ENCODE results near the gene SRPRA.
"Not testable (repeated sequence)": the region's sequence is repeated elsewhere in the genome, so short reads cannot be mapped to it uniquely, and the experiment has no call there.

SRPRA gene

DNA sequence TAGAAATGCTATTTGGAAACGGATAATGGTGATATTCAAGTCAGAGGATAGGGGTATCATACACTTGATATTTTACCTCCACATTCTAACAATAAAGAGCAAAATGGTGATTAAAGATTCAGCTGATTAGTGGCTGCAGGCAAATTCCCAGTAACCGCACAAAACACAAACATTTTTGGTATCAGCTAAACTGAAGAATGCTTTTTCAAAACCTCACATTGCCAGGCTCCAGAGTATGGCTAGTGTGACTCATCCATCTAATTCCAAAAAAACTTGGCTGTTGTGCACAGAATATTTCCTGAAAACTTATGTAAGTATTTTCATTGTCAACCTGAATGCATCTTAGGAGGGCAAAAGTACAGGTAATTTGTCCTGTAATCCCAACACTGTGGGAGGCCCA lies 10.9 kb downstream of the SRPRA start:
- DNase-seq (ENCODE audit: low read depth, low spot score) = no peak
- TF ChIP-seq POLR2AphosphoS5 (IDR thresholded peaks at IDR 0.05; ENCODE audit: borderline replicate concordance, low read depth, low read length) (no peak), FOXP2 (optimal IDR thresholded peaks at IDR 0.05; ENCODE audit: control extremely low read depth, extremely low read length, insufficient read depth) (no peak), EZH2 (IDR thresholded peaks at IDR 0.05) (no peak)
- no peaks in the 10 kb centered on the region for H3K9me3 ChIP-seq (ENCODE audit: low read depth, low read length)
- peaks cover 47% of the 10 kb centered on the region for H3K36me3 ChIP-seq (ENCODE audit: insufficient read depth, low read length)
- no peak overlapping the region for H3K27ac ChIP-seq
- H3K4me3 ChIP-seq = no peak overlapping the region
- H3K9ac ChIP-seq (ENCODE audit: insufficient read length) = no peak overlapping the region

DNA sequence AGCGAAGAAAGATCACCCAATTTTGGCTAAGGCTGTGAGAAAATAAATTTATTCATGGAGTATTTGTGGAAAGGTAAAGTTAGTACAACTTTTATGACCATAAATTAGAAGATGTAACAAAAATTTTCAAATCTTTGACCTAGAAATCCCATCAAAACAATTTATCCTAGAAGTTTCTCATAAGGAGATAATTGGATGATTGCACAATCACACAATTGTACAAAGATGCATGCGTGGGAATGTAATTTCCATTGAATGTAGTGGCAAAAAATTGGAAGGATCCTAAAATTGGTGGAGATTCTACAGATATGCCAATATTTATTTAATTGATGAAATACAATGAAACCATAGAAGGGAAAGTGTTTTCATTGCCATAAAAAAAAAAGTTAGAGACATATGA lies 11.6 kb downstream of the SRPRA start:
- TF ChIP-seq EZH2 (IDR thresholded peaks at IDR 0.05) = no peak
- no peak for TF ChIP-seq FOXP2 (optimal IDR thresholded peaks at IDR 0.05; ENCODE audit: control extremely low read depth, extremely low read length, insufficient read depth)
- TF ChIP-seq POLR2AphosphoS5 (IDR thresholded peaks at IDR 0.05; ENCODE audit: borderline replicate concordance, low read depth, low read length) = no peak
- Histone ChIP-seq H3K36me3 (ENCODE audit: insufficient read depth, low read length) (peaks cover 42% of the 10 kb centered on the region), H3K9ac (ENCODE audit: insufficient read length) (no peak overlapping the region), H3K9me3 (ENCODE audit: low read depth, low read length) (no peaks in the 10 kb centered on the region), H3K4me3 (no peak overlapping the region), H3K27ac (no peak overlapping the region)
- DNase-seq (ENCODE audit: low read depth, low spot score) = no peak

DNA sequence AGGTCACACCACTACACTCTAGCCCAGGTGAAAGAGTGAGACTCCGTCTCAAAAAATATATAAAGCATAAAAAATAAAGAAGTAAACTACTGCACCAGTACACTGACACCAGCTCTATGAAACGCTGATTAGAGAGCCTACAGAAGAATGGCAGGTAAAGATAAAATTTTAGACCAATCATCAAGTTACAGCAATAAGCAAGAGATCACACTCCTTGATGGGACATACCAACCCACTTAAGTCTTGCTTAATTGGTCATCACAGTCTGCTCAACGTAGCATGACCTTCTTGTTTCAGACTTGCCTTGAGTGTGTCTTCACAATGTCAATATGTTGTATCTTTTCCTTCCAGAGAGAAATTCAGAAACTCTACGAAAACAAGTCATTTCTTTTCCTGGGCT lies 12.5 kb downstream of the SRPRA start:
- no peak overlapping the region for H3K9ac ChIP-seq (ENCODE audit: insufficient read length)
- TF ChIP-seq POLR2AphosphoS5 (IDR thresholded peaks at IDR 0.05; ENCODE audit: borderline replicate concordance, low read depth, low read length) (no peak), FOXP2 (optimal IDR thresholded peaks at IDR 0.05; ENCODE audit: control extremely low read depth, extremely low read length, insufficient read depth) (no peak), EZH2 (IDR thresholded peaks at IDR 0.05) (no peak)
- H3K27ac ChIP-seq = no peak overlapping the region
- no peak overlapping the region for H3K4me3 ChIP-seq
- no peaks in the 10 kb centered on the region for H3K9me3 ChIP-seq (ENCODE audit: low read depth, low read length)
- DNase-seq (ENCODE audit: low read depth, low spot score) = no peak
- peaks cover 34% of the 10 kb centered on the region for H3K36me3 ChIP-seq (ENCODE audit: insufficient read depth, low read length)

DNA sequence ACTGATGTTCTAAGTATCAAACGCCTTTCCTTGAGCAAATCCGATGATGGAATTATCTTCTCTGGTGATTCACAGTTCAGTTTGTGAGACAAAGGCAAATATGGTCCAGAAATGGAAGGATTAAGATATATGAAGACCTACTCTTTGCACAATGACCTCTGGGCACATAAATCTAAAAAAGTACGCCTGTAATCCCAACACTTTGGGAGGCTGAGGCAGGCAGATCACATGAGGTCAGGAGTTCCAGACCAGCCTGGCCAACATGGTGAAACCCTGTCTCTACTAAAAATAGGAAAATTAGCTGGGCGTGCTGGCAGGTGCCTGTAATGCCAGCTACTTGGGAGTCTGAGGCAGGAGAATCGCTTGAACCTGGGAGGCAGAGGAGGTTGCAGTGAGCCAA lies 13.2 kb downstream of the SRPRA start:
- H3K4me3 ChIP-seq = not testable (repeated sequence)
- peaks cover 33% of the 10 kb centered on the region for H3K36me3 ChIP-seq (ENCODE audit: insufficient read depth, low read length)

DNA sequence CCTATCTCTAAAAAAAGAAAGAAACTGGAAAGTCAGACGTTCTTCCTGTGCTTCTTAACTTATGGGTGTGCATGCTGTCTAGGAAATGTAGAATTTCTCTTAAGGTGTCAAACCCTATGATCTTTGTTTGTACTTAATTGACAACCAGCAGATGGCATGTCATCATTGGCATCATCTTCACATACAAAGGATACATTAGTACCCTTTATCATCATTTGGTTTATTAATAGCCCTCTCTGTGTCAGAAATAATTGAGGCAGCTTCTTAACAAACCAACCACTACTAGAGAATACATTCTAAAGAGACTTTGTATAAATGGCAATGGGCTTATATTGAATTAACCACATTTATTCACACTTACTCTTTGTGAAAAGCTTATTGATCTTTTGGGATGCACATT lies 13.9 kb downstream of the SRPRA start:
- peaks cover 33% of the 10 kb centered on the region for H3K36me3 ChIP-seq (ENCODE audit: insufficient read depth, low read length)

More for the DNA sequence above, 13.2 kb downstream of the SRPRA start:
- not testable (repeated sequence) for H3K27ac ChIP-seq; DNase-seq (ENCODE audit: low read depth, low spot score); H3K9ac ChIP-seq (ENCODE audit: insufficient read length); H3K9me3 ChIP-seq (ENCODE audit: low read depth, low read length)

DNA sequence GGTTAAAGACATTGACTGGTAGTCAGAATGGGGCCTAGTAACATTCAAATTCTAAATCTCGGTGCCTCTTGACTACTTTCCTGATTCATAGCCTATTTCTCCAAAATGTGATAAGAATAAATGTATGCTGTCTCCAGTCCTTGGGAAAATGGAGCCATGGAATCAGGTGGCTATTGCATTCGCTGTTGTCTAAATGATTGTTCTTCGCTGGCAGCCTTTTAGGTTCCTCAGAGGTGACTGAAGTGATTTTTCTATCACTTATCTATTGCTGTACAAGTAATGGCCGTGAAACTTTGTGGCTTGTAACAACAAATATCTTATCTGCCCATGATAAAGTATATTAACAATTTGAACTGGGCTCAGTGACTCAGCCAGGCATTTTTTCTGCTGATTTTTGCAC lies 15.4 kb downstream of the SRPRA start:
- no peak overlapping the region for H3K27ac ChIP-seq
- H3K9me3 ChIP-seq (ENCODE audit: low read depth, low read length) = no peaks in the 10 kb centered on the region
- TF ChIP-seq FOXP2 (optimal IDR thresholded peaks at IDR 0.05; ENCODE audit: control extremely low read depth, extremely low read length, insufficient read depth) = no peak
- no peak for TF ChIP-seq EZH2 (IDR thresholded peaks at IDR 0.05)
- TF ChIP-seq POLR2AphosphoS5 (IDR thresholded peaks at IDR 0.05; ENCODE audit: borderline replicate concordance, low read depth, low read length) = no peak
- H3K9ac ChIP-seq (ENCODE audit: insufficient read length) = no peak overlapping the region
- no peak for DNase-seq (ENCODE audit: low read depth, low spot score)
- H3K4me3 ChIP-seq = no peak overlapping the region
- peaks cover 33% of the 10 kb centered on the region for H3K36me3 ChIP-seq (ENCODE audit: insufficient read depth, low read length)

More for the DNA sequence above, 13.9 kb downstream of the SRPRA start:
- Histone ChIP-seq H3K4me3 (no peak overlapping the region), H3K9ac (ENCODE audit: insufficient read length) (no peak overlapping the region), H3K27ac (no peak overlapping the region), H3K9me3 (ENCODE audit: low read depth, low read length) (no peaks in the 10 kb centered on the region)
- TF ChIP-seq FOXP2 (optimal IDR thresholded peaks at IDR 0.05; ENCODE audit: control extremely low read depth, extremely low read length, insufficient read depth) = no peak
- no peak for TF ChIP-seq POLR2AphosphoS5 (IDR thresholded peaks at IDR 0.05; ENCODE audit: borderline replicate concordance, low read depth, low read length)
- TF ChIP-seq EZH2 (IDR thresholded peaks at IDR 0.05) = no peak
- no peak for DNase-seq (ENCODE audit: low read depth, low spot score)

DNA sequence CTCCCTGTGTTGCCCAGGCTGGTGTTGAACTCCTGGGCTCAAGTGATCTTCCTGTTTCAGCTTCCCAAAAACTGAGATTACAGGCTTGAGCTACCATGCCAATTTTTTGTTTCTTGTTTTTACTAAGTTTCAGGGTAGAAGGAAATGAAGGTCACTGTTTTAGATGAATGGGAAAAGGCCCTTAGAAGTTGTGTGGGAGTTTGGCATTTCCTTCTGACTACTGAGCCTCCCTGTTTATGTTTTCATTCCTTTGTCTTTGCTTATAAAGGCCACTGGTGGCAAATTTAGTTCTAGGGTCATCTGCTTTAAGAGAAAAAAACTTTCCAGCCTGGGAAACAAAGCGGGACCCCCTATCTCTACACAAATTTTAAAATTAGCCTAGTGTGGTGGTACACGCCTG lies 22.1 kb downstream of the SRPRA start:
- H3K4me3 ChIP-seq = no peak overlapping the region
- H3K27ac ChIP-seq = no peak overlapping the region
- no peaks in the 10 kb centered on the region for H3K9me3 ChIP-seq (ENCODE audit: low read depth, low read length)
- DNase-seq (ENCODE audit: low read depth, low spot score) = no peak
- peaks cover 21% of the 10 kb centered on the region for H3K36me3 ChIP-seq (ENCODE audit: insufficient read depth, low read length)
- no peak overlapping the region for H3K9ac ChIP-seq (ENCODE audit: insufficient read length)
- TF ChIP-seq POLR2AphosphoS5 (IDR thresholded peaks at IDR 0.05; ENCODE audit: borderline replicate concordance, low read depth, low read length) (no peak), EZH2 (IDR thresholded peaks at IDR 0.05) (no peak), FOXP2 (optimal IDR thresholded peaks at IDR 0.05; ENCODE audit: control extremely low read depth, extremely low read length, insufficient read depth) (no peak)

DNA sequence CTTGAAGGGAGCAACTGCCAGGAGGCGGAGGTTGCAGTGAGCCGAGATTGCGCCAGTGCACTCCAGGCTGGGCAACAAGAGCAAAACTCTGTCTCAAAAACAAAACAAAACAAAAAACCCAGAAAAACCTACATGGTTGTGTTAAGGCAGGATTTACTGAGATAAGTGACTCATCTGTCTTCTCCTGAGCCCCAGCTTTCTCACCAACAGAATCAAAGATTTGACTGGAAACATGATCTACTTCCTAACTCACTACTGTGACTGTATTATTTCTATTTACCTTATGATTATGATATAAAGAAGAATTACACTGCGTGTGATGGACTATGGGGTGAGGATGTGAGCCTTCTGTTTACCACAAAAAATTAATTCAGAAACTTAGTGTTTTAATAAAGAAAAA lies 35.3 kb downstream of the SRPRA start:
- TF ChIP-seq FOXP2 (optimal IDR thresholded peaks at IDR 0.05; ENCODE audit: control extremely low read depth, extremely low read length, insufficient read depth) (no peak), POLR2AphosphoS5 (IDR thresholded peaks at IDR 0.05; ENCODE audit: borderline replicate concordance, low read depth, low read length) (no peak), EZH2 (IDR thresholded peaks at IDR 0.05) (no peak)
- no peak for DNase-seq (ENCODE audit: low read depth, low spot score)
- no peak overlapping the region for H3K9ac ChIP-seq (ENCODE audit: insufficient read length)
- no peaks in the 10 kb centered on the region for H3K9me3 ChIP-seq (ENCODE audit: low read depth, low read length)
- no peak overlapping the region for H3K4me3 ChIP-seq
- 0 out of 2 replicates have a peak, but pooled peaks cover 15% of the 10 kb centered on the region for H3K36me3 ChIP-seq (ENCODE audit: insufficient read depth, low read length)
- H3K27ac ChIP-seq = no peak overlapping the region

DNA sequence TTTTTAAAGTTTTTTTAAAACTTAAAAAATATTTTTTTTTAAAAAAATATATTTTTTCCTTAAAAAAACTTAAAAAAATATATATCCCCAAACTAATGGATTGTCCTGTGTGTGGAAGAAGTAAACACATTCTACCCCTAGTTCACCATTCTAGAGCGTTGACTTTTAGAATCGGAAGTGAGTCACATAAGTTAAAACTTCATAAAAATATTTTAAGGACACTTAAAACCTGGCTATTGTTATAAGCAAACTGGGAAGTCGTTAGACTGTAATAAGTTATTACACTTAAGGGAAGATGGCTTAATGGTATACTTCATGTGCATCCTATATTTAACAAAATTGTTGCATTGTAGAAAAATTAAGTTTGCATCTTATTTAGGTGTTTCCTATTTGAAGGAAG lies 36.0 kb downstream of the SRPRA start:
- Histone ChIP-seq H3K4me3 (no peak overlapping the region), H3K9me3 (ENCODE audit: low read depth, low read length) (no peaks in the 10 kb centered on the region), H3K36me3 (ENCODE audit: insufficient read depth, low read length) (0 out of 2 replicates have a peak, but pooled peaks cover 13% of the 10 kb centered on the region), H3K27ac (no peak overlapping the region), H3K9ac (ENCODE audit: insufficient read length) (no peak overlapping the region)
- DNase-seq (ENCODE audit: low read depth, low spot score) = no peak
- TF ChIP-seq EZH2 (IDR thresholded peaks at IDR 0.05) (no peak), POLR2AphosphoS5 (IDR thresholded peaks at IDR 0.05; ENCODE audit: borderline replicate concordance, low read depth, low read length) (no peak), FOXP2 (optimal IDR thresholded peaks at IDR 0.05; ENCODE audit: control extremely low read depth, extremely low read length, insufficient read depth) (no peak)

All from SK-N-MC (cell line).